Activated T-cell treated with anti-CD3 and anti-CD28 coated beads for 1 hour (primary cell): ENCODE data around the gene NPEPL1.
"Not testable (repeated sequence)": the region's sequence is repeated elsewhere in the genome, so short reads cannot be mapped to it uniquely, and the experiment has no call there.

Experiments
- DNase-seq: peaks from one replicate; pipeline ENCODE4 v3.0.0-alpha.2; 2020; ENCODE audit warnings: low read depth

Gene NPEPL1

GRCh38 chr20:58713801-58714339 is 21.3 kb downstream of the NPEPL1 start:
- DNase-seq: no peak

DNA sequence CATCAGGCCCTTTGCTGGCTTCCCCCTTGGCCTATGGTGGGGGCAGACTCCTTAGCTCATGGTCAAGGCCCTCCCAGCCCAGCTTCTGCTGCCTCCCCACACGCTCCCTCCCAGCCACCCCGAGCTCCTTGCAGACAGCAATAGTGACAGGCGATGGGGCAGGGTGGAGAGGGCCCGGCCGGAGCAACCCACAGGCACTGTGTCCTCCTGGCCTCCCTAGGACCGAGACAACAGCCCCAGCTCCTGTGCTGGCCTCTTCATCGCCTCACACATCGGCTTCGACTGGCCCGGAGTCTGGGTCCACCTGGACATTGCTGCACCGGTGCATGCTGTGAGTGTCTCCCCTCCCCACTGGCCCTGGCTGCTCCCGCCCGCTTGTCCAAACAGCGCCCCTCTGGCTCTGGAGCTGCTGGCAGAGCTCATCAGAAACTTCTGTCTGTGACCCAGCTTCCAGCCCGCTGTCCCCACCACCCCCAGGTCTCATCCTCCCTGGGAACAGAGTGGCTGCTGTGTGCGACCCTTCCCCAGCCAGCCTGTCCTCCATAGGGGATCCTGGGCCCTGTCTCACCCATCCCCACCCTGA is 21.8 kb downstream of the NPEPL1 start:
- no peak for DNase-seq

GRCh38 chr20:58714923-58715351 is 22.3 kb downstream of the NPEPL1 start:
- DNase-seq: no peak

GRCh38 chr20:58715391-58715800 is 22.8 kb downstream of the NPEPL1 start:
- DNase-seq: no peak

DNA sequence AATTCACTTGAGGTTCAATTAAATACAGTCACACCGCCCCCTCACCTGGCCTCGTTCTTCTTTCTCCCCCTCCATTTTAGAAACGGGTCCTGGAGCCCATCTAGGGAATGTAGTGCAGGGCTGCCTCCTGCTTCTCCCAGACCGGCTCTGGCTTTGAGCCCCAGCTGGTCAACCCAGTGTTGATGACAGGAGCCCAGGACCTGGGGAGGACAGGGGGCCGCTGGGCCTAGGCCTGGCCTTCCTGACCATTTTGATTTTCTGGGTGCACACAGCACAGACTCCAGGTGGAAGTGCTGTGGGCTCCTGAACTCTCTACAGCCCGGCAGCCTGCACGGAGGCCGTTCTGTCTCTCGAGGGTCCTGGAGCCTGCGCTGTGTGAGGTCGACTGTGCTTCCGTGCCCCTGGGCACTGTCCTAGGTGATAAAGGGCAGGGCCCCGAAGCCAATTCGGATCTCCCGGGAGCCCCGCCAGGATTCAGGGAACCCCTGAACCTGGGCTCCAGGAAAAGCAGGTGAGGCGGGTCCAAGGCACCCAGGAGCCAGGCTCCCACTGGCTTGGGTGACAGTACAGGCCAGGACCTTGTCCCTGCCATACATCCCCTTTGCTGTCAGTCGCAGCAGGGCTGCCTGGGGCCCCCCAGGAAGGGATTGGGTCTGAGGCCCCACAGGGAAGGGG is 23.3 kb downstream of the NPEPL1 start:
- DNase-seq: no peak

GRCh38 chr20:58716476-58717277 is 24.1 kb downstream of the NPEPL1 start:
- DNase-seq: no peak

DNA sequence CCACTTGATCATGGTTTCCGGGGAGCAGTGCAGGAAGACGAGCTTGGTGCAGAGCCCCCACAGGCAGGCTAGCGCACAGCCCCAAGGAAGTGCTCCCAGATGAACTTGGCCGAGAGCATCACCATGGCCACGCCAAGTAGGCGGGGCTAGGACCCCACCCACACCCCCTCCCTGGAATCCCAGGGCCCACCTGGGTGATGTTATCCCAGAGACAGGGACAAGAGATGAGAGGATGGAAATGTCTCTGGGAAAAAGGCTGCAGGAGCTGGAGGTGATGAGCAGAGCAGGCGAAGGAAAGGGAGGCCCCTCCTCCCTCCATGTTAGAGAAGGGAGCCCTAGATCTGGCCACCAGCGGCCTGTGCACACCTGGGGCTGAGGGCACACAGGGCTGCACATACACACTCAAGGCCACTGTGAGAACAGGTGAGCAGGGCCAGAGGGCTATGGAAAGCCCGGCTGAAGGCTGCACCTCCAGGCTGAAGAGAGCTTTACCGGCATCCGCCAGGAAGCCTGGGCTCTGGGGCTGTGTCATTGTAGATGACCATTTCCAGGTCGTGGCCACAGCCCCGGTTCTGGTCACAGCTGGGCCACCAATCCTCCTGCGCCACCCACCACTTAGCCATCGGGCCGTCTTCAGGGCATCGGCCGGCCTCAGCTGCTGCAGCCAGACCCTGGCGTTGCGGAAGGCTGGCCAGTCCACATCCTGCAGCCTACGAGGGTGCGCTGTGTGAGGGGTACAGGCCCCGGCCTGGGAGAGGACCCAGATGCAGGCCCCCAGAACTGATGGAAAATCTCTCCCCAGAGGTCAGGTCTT is 24.9 kb downstream of the NPEPL1 start:
- DNase-seq: no peak

GRCh38 chr20:58718121-58718563 is 25.5 kb downstream of the NPEPL1 start:
- no peak for DNase-seq

- DNase-seq: no peak
Measured at GRCh38 chr20:58718729-58719128, 26.1 kb downstream of the NPEPL1 start.

DNA sequence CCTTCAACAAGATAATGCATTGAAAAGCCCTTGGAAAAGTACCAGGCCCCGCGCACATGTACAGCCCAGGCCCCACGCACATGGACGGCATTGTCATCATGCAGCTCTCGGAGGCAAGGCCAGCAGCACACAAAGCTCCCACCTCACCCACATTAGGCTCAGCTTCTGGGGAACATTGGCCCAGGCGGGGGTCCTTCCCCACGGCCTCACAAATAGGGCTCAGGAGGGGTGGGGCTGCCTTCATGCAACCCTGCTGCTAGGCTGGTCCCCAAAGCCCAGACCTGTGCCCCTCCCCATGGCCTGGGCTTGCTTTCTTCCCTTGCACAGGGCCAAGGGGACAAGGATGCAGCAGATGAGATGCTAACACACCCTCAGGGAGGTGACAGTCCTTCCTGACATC is 26.7 kb downstream of the NPEPL1 start:
- no peak for DNase-seq

DNA sequence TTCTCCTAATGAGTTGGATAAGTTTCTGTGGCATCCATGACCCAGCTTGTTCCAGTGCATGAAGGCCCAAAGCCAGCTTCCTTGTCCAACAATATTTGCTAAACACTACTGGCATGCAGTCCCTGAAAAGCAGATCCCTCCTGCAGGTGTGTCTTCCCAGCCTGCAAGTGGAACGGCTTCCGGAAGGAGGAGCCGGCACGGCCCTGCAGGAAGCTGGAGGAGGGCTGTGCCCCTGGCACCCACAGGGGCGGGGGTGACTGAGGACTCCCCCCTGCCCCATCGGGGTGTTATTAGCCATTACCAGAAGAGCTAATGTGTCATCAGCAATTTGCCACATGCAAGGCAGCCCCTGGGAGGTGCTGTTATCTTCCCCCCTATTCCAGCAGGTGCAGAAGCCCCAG is 27.4 kb downstream of the NPEPL1 start:
- DNase-seq: no peak

DNA sequence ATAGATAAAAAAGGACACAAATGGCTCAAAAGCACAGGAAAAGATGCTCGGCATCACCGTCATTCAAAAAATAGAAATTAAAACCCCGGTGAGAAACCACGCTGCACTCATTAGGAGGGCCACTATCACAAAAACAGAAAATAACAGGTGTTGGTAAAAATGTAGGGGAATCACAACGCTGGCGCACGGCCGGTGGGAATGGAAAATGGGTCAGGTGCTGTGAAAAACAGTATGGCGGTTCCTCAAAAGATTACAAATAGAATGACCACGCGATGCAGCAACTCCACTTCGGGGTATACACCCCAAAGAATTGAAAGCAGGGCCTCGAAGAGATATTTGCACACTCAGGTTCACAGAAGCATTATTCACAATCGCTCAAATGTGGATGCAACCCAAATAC is 28.3 kb downstream of the NPEPL1 start:
- no peak for DNase-seq

GRCh38 chr20:58721951-58722778 is 29.6 kb downstream of the NPEPL1 start:
- DNase-seq: no peak

- DNase-seq: no peak
Measured at GRCh38 chr20:58722877-58723627, 30.5 kb downstream of the NPEPL1 start.

- no peak for DNase-seq
Measured at GRCh38 chr20:58723628-58723984, 31.0 kb downstream of the NPEPL1 start.

DNA sequence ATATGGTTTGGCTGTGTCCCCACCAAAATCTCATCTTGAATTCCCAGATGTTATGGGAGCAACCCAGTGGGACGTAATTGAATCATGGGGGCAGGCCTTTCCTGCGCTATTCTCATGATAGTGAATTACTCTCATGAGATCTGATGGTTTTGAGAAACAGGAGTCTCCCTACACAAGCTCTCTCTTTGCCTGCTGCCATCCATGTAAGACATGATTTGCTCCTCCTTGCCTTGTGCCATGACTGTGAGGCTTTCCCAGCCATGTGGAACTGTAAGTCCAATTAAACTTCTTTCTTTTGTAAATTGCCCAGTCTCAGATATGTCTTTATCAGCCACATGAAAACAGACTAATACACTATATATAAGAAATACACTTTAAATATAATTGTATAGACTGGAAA is 33.6 kb downstream of the NPEPL1 start:
- not testable (repeated sequence) for DNase-seq

DNA sequence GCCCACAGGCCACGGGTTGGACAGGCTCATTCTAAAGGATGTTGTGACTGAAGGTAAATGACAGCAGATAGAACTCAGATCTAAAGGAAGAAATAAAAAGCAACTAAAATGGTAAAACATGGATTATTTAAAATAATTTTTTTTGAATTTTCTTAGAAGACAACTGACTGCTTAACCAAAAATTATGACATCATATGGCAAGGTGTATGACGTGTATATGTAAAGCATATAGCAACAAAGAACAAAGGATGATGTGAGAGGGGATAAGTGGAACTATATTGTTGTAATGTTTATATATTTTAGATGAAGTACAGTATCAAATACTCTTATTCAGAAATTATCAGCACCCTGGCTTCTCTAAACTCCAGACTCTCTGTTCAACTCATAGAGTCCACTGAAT is 38.6 kb downstream of the NPEPL1 start:
- DNase-seq: no peak

DNA sequence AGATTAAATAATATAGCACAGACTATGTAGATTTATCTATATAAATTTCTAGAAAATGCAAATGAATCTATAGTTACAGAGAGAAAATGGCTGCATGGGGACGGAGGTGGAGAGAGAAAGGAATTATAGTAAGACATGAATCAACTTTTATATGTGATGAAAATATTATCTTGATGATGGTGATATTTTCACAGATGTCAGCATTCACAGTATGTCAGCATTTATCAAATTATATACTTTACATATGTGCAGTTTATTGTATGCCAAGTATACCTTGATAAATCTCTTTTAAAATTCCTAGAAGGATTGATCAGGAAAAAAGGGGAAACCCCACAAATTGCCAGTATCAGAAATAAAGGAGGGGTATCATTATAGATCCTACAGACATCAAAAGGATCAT is 44.6 kb downstream of the NPEPL1 start:
- DNase-seq: no peak

- DNase-seq: no peak
Measured at GRCh38 chr20:58740356-58741308, 48.0 kb downstream of the NPEPL1 start.
